LNCaP clone FGC (cell line): Measurements from ENCODE around the gene ZBP1.

Source experiments
- DNase-seq: peaks from one replicate; pipeline ENCODE4 v3.0.0-alpha.2; 2011; ENCODE audit warnings: low read depth
- H3K4me3 ChIP-seq: 2 replicates; pipeline ENCODE4 v1.5.1; 2011; ENCODE audit warnings: mild to moderate bottlenecking, low read depth, low read length, control low read depth
- CTCF ChIP-seq: IDR thresholded peaks from 2 replicates; pipeline ENCODE4 v1.5.1; 2012; ENCODE audit warnings: mild to moderate bottlenecking; ENCODE audit not compliant: control insufficient read depth, insufficient read depth; ENCODE audit errors: extremely low read depth

Gene ZBP1

GRCh38 chr20:57653910-57654309 is 33.7 kb upstream of the ZBP1 start:
- TF ChIP-seq CTCF: no peak
- no peak overlapping the region for H3K4me3 ChIP-seq
- DNase-seq: no peak

- DNase-seq: no peak
- H3K4me3 ChIP-seq: no peak overlapping the region
- no peak for TF ChIP-seq CTCF
These were observed 33.3 kb upstream of the ZBP1 start for GRCh38 chr20:57653546-57653900.

- DNase-seq: no peak
- no peak for TF ChIP-seq CTCF
- H3K4me3 ChIP-seq: no peak overlapping the region
These were observed 32.6 kb upstream of the ZBP1 start for GRCh38 chr20:57652606-57653545.

GRCh38 chr20:57651881-57652605 is 31.8 kb upstream of the ZBP1 start:
- no peak overlapping the region for H3K4me3 ChIP-seq
- DNase-seq: no peak
- no peak for TF ChIP-seq CTCF

GRCh38 chr20:57650756-57651483 is 30.7 kb upstream of the ZBP1 start:
- no peak overlapping the region for H3K4me3 ChIP-seq
- DNase-seq: no peak
- TF ChIP-seq CTCF: no peak

GRCh38 chr20:57650266-57650665 is 30.0 kb upstream of the ZBP1 start:
- TF ChIP-seq CTCF: no peak
- no peak overlapping the region for H3K4me3 ChIP-seq
- DNase-seq: no peak
